ENCODE results near the gene ORMDL3.
A peak's percentile ranks its signal among the peaks of the same experiment; 100 is the strongest.

The ORMDL3 gene

DNA sequence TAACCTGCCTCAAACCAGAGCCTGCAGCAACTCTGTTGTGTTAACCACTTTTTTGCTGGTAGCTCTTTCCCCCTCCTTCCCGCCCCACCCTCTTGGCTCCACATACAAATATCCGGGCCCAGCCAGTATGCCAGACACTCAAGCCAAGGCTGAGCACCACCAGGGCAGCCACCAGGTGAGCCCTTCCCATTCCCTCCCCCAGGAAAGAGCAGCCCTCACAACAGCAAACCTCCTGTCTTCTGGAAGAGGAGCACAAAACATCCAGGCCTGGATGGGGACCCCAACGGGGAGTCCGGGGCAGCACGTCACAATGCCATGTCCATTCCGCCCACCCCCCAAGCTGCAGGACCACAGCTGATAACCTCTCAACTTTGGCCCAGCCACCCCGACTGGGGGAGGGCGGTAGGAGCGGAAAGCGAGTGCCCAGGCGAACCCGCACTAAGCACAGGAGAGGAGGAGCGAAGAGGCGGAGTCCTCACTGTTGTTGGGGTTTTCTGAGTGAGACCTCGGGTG is 757 bp downstream of the ORMDL3 start:
- peak overlapping the region; percentile 75 for H3K27ac ChIP-seq
- TF ChIP-seq, protein P1, sequence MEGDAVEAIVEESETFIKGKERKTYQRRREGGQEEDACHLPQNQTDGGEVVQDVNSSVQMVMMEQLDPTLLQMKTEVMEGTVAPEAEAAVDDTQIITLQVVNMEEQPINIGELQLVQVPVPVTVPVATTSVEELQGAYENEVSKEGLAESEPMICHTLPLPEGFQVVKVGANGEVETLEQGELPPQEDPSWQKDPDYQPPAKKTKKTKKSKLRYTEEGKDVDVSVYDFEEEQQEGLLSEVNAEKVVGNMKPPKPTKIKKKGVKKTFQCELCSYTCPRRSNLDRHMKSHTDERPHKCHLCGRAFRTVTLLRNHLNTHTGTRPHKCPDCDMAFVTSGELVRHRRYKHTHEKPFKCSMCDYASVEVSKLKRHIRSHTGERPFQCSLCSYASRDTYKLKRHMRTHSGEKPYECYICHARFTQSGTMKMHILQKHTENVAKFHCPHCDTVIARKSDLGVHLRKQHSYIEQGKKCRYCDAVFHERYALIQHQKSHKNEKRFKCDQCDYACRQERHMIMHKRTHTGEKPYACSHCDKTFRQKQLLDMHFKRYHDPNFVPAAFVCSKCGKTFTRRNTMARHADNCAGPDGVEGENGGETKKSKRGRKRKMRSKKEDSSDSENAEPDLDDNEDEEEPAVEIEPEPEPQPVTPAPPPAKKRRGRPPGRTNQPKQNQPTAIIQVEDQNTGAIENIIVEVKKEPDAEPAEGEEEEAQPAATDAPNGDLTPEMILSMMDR (conservative IDR thresholded peaks at IDR 0.05) = no peak

DNA sequence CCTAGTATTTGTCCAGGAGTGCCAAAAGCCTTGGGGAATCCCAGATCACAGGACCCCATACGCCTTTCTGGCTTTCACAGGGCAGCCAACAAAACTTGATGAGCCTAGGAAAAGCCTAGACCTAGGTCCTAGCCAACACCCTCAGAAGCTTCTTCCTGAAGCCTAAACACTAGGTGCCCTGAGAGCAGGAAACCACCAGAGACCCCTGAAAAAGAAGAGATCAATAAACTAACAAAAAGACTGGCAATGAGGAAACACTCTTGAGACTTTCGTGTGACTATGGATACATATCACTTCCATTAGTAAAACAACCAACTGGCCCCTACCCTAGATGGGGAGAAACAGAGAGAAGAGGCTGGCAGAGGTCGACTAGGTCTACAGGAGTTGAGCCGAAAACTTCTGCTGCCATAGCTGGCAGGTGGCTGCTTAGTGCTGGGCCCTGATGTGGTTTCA is 1.2 kb downstream of the ORMDL3 start:
- TF ChIP-seq, protein P1 (conservative IDR thresholded peaks at IDR 0.05) = no peak
- peak overlapping the region; percentile 75 for H3K27ac ChIP-seq

DNA sequence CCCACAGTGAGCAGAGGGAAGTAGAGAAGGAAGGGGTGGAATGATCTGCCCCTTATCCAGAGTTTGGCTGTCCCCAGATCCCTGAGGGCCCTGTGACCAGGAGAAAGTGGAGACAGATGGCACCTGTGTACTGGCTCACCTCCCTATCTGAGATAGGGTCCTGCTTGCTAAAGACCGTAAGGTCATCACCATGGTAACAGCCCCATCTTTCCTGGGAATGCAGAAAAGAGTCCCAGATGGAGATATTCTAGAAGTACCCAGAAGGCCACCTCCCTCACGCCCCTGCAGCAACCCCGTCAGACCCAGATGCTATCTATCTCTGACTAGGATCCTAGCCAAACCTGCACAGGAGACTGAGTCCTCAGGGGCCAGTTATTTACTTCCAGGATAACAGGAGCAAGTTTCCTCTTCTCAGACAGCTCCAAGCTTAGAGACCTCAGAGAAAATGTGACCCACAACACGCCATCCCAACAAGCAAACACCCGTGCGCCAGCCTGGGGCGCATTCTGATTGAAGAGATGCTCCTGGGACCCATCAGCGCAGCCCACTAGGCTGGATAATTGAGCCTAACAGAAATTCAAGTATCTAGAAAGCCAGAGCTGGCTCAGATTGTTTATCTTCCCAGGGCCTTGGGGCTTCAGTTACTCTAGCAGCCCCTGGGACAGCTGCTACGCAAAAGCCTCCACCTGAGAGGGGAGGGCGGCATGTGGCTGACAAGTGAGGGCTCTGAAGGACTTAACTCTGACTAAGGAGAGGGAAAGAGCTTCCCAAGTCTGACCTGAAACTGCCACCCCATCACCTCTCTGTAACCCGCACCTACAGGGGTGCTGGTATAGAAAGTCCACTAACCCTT is 1.9 kb downstream of the ORMDL3 start:
- peak overlapping the region; percentile 75; the same call in 1 of the 2 replicates for H3K27ac ChIP-seq
- TF ChIP-seq, protein P1 (conservative IDR thresholded peaks at IDR 0.05) = no peak

DNA sequence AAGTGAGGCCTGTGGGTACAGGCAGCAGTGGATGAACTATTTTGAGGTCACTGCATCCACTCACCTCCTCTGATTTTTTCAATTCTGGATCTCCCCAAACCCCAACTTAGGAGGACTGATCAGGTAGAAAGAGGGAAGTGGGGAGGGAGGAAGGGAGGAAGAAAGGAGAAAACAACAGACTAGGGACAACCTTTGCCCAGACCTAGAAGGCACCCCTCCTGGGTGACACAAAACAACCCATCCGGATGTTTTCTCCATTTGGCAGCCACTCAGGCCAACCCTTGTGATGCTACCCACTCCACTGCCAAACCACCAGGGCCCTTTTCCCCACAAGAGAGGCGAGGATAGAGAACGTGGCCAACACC is 2.7 kb downstream of the ORMDL3 start:
- TF ChIP-seq, protein P1 (conservative IDR thresholded peaks at IDR 0.05) = no peak
- H3K27ac ChIP-seq = peak overlapping the region; percentile 11; the same call in 1 of the 2 replicates

DNA sequence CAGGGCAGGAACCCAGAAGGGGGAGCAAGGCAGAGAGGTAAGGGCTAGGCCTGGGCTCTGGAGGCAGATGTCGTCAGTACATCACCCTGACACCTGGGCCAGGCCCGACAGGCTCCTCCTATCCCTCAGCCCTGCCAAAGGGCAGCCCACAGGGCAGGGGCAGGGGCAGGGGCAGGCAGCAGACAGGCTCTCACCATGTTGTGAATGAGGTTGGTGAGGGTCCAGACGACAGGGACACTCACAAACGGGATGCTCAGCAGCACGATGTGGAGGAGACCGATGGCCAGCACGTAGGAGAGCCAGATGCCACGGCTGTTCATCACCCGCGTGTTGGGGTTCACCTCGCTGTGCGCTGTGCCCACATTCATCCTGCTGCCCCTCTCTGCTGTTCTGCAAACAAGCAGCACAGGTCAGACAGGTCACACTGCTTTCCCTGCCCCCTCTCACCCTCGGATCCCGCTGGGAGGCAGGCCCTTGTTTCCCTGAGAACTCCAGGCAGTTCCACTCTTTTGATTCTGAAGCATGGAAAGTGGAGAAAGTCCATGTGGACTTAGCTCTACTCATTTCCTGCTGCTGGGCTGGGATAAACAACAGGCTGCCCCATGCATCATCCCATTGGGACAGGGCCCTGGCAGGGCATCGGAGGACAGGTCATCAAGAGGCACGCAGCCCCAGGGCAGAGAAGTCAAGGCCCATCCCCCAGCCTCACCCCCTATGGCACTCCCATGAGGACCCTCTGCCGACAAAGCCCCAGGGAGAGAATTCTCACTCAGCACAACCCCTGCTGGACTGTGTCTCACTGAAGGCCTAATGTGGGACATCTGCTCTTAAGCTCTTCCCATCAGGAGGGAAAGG is 3.3 kb downstream of the ORMDL3 start:
- TF ChIP-seq, protein P1 (conservative IDR thresholded peaks at IDR 0.05) = no peak
- peak overlapping the region; percentile 11; the same call in 1 of the 2 replicates for H3K27ac ChIP-seq

DNA sequence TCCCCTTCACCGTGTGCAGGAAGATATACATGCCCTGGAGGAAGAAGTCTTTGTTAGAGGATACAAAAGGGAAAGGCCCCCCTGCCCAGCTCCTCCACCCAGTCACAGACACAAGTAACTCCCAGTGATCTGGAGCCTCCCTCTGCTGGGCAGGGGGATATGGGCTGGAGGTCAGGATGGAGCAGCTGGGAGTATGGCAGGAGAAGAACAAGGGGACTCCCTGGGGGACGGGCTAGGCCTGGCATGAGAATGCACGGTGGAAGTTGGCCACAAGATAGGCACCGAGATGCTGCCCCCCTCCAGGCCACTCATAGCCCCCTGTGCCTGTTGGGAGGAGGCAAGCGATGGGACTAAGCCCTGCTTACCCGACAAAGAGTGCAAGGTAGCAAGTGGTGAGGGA is 4.2 kb downstream of the ORMDL3 start:
- no peak overlapping the region for H3K27ac ChIP-seq

More for the DNA sequence above, 4.2 kb downstream of the ORMDL3 start:
- TF ChIP-seq, protein P1 (conservative IDR thresholded peaks at IDR 0.05) = no peak

All from VCaP (cell line).